Skeletal muscle tissue (tissue), 4 donors: ENCODE data around the gene RAVER2. TPM values are rescaled to one million over a fixed set of nuclear protein-coding genes. Genes with fewer than 3 reads are reported as not detected.

ENCODE experiments used
- H3K27ac ChIP-seq: one replicate; pipeline ENCODE4 v1.7.0; 2013; ENCODE audit warnings: mild to moderate bottlenecking, low read depth, low read length, inconsistent platforms
- H3K27me3 ChIP-seq, 3 donors: one replicate each; pipeline ENCODE4 v1.7.0; 2013; ENCODE audit warnings: low read length in 3 of 3; ENCODE audit not compliant: control insufficient read depth in 3 of 3, insufficient read depth in 3 of 3
- H3K36me3 ChIP-seq, 3 donors: one replicate each; pipeline ENCODE4 v1.7.0; 2013; ENCODE audit warnings: low read length in 3 of 3; ENCODE audit not compliant: control insufficient read depth in 3 of 3, insufficient read depth in 3 of 3
- H3K4me1 ChIP-seq, 3 donors: one replicate each; pipeline ENCODE4 v1.7.0; 2013; ENCODE audit warnings: low read length in 3 of 3, mild to moderate bottlenecking in 3 of 3; ENCODE audit not compliant: control insufficient read depth in 3 of 3, insufficient read depth in 3 of 3
- H3K4me3 ChIP-seq, 3 donors: one replicate each; pipeline ENCODE4 v1.7.0; 2013; ENCODE audit warnings: low read length in 3 of 3
- H3K9ac ChIP-seq, 3 donors: one replicate each; pipeline ENCODE4 v1.7.0; 2013; ENCODE audit warnings: low read length in 3 of 3, mild to moderate bottlenecking in 3 of 3, moderate library complexity in 2 of 3, low read depth in 1 of 3
- H3K9me3 ChIP-seq, 3 donors: one replicate each; pipeline ENCODE4 v1.7.0; 2013; ENCODE audit warnings: low read length in 3 of 3; ENCODE audit not compliant: control insufficient read depth in 3 of 3
- total RNA-seq: library from RNA; depleted of rRNA; stranded (reverse); fragments of >200 nt; gene quantifications from one replicate; pipeline ENCODE4 v1.2.3, GENCODE V29; 2014
- donor health status: Osteomylitis.

Gene RAVER2
- total RNA-seq, 1 donor from 2014 or later, result 15.7 TPM

GRCh38 chr1:64839732-64840405, 95.0 kb downstream of the RAVER2 start:
- no peaks in the 10 kb centered on the region for H3K9me3 ChIP-seq
- H3K4me1 ChIP-seq, result peaks cover 22 to 26% (median 23%) of the 10 kb centered on the region in 3 donors
- H3K36me3 ChIP-seq, result peaks cover 48 to 72% (median 63%) of the 10 kb centered on the region in 3 donors
- H3K9ac ChIP-seq, result peak overlapping the region; percentile 35 to 73 (median 52)
- peak overlapping the region in 2 of 3 donors; percentile 32 to 45 for H3K4me3 ChIP-seq
- peak overlapping the region; percentile 74 for H3K27ac ChIP-seq
- no peaks in the 10 kb centered on the region for H3K27me3 ChIP-seq

GRCh38 chr1:64841330-64842065, 96.6 kb downstream of the RAVER2 start:
- H3K9me3 ChIP-seq, result no peaks in the 10 kb centered on the region
- H3K9ac ChIP-seq, result no peak overlapping the region
- H3K27me3 ChIP-seq, result no peaks in the 10 kb centered on the region
- H3K27ac ChIP-seq, result no peak overlapping the region
- H3K4me3 ChIP-seq, result no peak overlapping the region
- peaks cover 22 to 26% (median 23%) of the 10 kb centered on the region in 3 donors for H3K4me1 ChIP-seq
- H3K36me3 ChIP-seq, result peaks cover 54 to 72% (median 65%) of the 10 kb centered on the region in 3 donors

GRCh38 chr1:64842224-64842623, 97.3 kb downstream of the RAVER2 start:
- no peaks in the 10 kb centered on the region for H3K27me3 ChIP-seq
- no peak overlapping the region for H3K27ac ChIP-seq
- H3K9ac ChIP-seq, result no peak overlapping the region
- H3K4me1 ChIP-seq, result peaks cover 22 to 26% (median 23%) of the 10 kb centered on the region in 3 donors
- H3K4me3 ChIP-seq, result no peak overlapping the region
- peaks cover 52 to 72% (median 61%) of the 10 kb centered on the region in 3 donors for H3K36me3 ChIP-seq
- no peaks in the 10 kb centered on the region for H3K9me3 ChIP-seq

- Histone ChIP-seq H3K36me3 (peaks cover 55 to 72% (median 62%) of the 10 kb centered on the region in 3 donors), H3K27me3 (no peaks in the 10 kb centered on the region), H3K4me1 (peaks cover 22 to 26% (median 23%) of the 10 kb centered on the region in 3 donors), H3K4me3 (no peak overlapping the region), H3K9me3 (no peaks in the 10 kb centered on the region), H3K9ac (no peak overlapping the region), H3K27ac (no peak overlapping the region)
Observed at GRCh38 chr1:64843675-64844074, 98.8 kb downstream of the RAVER2 start.

GRCh38 chr1:64844175-64844574, 99.3 kb downstream of the RAVER2 start:
- peaks cover 22 to 24% (median 22%) of the 10 kb centered on the region in 3 donors for H3K4me1 ChIP-seq
- H3K27me3 ChIP-seq, result no peaks in the 10 kb centered on the region
- no peak overlapping the region for H3K27ac ChIP-seq
- no peak overlapping the region for H3K9ac ChIP-seq
- peaks cover 59 to 77% (median 66%) of the 10 kb centered on the region in 3 donors for H3K36me3 ChIP-seq
- H3K4me3 ChIP-seq, result no peak overlapping the region
- H3K9me3 ChIP-seq, result no peaks in the 10 kb centered on the region

GRCh38 chr1:64844609-64845008, 99.7 kb downstream of the RAVER2 start:
- Histone ChIP-seq H3K4me1 (peaks cover 18 to 20% (median 20%) of the 10 kb centered on the region in 3 donors), H3K27ac (no peak overlapping the region), H3K9me3 (no peaks in the 10 kb centered on the region), H3K9ac (no peak overlapping the region), H3K36me3 (peaks cover 60 to 77% (median 69%) of the 10 kb centered on the region in 3 donors), H3K4me3 (no peak overlapping the region), H3K27me3 (no peaks in the 10 kb centered on the region)

GRCh38 chr1:64845831-64846425, 101.1 kb downstream of the RAVER2 start:
- H3K36me3 ChIP-seq, result peaks cover 67 to 82% (median 73%) of the 10 kb centered on the region in 3 donors
- no peak overlapping the region for H3K27ac ChIP-seq
- no peaks in the 10 kb centered on the region for H3K27me3 ChIP-seq

GRCh38 chr1:64846573-64847430, 101.9 kb downstream of the RAVER2 start:
- Histone ChIP-seq H3K4me1 (no peaks in the 10 kb centered on the region), H3K9ac (no peak overlapping the region), H3K27ac (no peak overlapping the region), H3K4me3 (no peak overlapping the region), H3K27me3 (no peaks in the 10 kb centered on the region), H3K36me3 (peaks cover 65 to 83% (median 69%) of the 10 kb centered on the region in 3 donors), H3K9me3 (no peaks in the 10 kb centered on the region)

More at GRCh38 chr1:64845831-64846425, 101.1 kb downstream of the RAVER2 start:
- no peak overlapping the region for H3K4me3 ChIP-seq
- no peaks in the 10 kb centered on the region for H3K9me3 ChIP-seq
- no peak overlapping the region for H3K9ac ChIP-seq
- peaks cover 5 to 7% (median 6%) of the 10 kb centered on the region in 3 donors for H3K4me1 ChIP-seq

GRCh38 chr1:64847666-64848065, 102.8 kb downstream of the RAVER2 start:
- H3K4me1 ChIP-seq, result no peaks in the 10 kb centered on the region
- no peak overlapping the region for H3K4me3 ChIP-seq
- H3K27me3 ChIP-seq, result no peaks in the 10 kb centered on the region
- no peak overlapping the region for H3K27ac ChIP-seq
- peaks cover 70 to 89% (median 73%) of the 10 kb centered on the region in 3 donors for H3K36me3 ChIP-seq
- H3K9ac ChIP-seq, result no peak overlapping the region
- H3K9me3 ChIP-seq, result no peaks in the 10 kb centered on the region
